ENCODE results near the gene PRKAR1B. TPM values are rescaled to one million over a fixed set of nuclear protein-coding genes. Genes with fewer than 3 reads are reported as not detected.
A peak's percentile ranks its signal among the peaks of the same experiment; 100 is the strongest.

PRKAR1B gene
- total and polyA plus RNA-seq, 8 donors, result 2.5 to 8.4 (median 5.3) TPM

DNA sequence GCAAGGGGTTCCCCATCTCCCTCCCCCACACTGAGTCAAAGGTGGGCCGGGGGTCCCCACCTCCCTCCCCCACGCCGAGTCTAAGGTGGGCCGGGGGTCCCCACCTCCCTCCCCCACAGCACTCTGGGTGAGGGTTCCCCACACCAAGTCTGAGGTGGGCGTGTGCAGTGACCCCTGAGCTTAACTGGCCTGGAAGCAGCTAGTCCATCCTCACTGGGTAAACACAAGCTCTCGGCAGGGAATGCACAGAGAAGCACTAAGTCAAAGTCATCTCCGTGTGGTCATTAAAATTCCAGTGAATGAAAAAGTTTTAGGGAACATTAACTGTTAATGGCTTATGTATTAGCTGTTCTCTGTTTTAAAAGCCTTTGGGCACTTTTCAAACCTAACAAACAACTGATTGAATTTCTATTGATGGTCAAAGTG lies 43.7 kb upstream of the PRKAR1B start:
- no peak for TF ChIP-seq CTCF (IDR thresholded peaks at IDR 0.05)
- WGBS, 2 donors, result 29 to 32% methylated on average over 7 of the region's 7 CpGs
- H3K4me1 ChIP-seq, result peaks cover 20 to 23% (median 21%) of the 10 kb centered on the region in 3 donors
- no peak overlapping the region for H3K4me3 ChIP-seq
- ATAC-seq (peak; percentile 23 to 51 (median 30)), FAIRE-seq (no peak), DNase-seq (peak in 2 of 6 donors; percentile 32 to 69)
- peak overlapping the region; percentile 49 to 82 (median 79) for H3K27ac ChIP-seq
- peaks cover 0 to 3% (median 0%) of the 10 kb centered on the region in 3 donors for H3K36me3 ChIP-seq
- intact Hi-C loops (cut with DNase I), result loop anchor here in 2 of 3 donors (5.0 kb wide), 1 partner anchor 448 kb away; no protein-coding TSS in a partner anchor
- H3K9me3 ChIP-seq, result no peaks in the 10 kb centered on the region
- no peaks in the 10 kb centered on the region for H3K27me3 ChIP-seq

GRCh38 chr7:770336-770735 lies 43.3 kb upstream of the PRKAR1B start:
- TF ChIP-seq CTCF (IDR thresholded peaks at IDR 0.05), result no peak
- intact Hi-C loops (cut with DNase I), result loop anchor here in 2 of 3 donors (5.0 kb wide), 1 partner anchor 448 kb away; no protein-coding TSS in a partner anchor
- Histone ChIP-seq H3K36me3 (peaks cover 0 to 7% (median 0%) of the 10 kb centered on the region in 3 donors), H3K4me1 (peaks cover 20 to 23% (median 21%) of the 10 kb centered on the region in 3 donors), H3K27ac (peak overlapping the region; percentile 49 to 81 (median 68)), H3K4me3 (no peak overlapping the region), H3K9me3 (no peaks in the 10 kb centered on the region), H3K27me3 (no peaks in the 10 kb centered on the region)
- ATAC-seq, result no peak
- 81 to 83% methylated on average over 14 of the region's 14 CpGs for whole genome bisulfite sequencing, 2 donors
- peak in 1 of 6 donors; percentile 47 for DNase-seq
- FAIRE-seq, result no peak

DNA sequence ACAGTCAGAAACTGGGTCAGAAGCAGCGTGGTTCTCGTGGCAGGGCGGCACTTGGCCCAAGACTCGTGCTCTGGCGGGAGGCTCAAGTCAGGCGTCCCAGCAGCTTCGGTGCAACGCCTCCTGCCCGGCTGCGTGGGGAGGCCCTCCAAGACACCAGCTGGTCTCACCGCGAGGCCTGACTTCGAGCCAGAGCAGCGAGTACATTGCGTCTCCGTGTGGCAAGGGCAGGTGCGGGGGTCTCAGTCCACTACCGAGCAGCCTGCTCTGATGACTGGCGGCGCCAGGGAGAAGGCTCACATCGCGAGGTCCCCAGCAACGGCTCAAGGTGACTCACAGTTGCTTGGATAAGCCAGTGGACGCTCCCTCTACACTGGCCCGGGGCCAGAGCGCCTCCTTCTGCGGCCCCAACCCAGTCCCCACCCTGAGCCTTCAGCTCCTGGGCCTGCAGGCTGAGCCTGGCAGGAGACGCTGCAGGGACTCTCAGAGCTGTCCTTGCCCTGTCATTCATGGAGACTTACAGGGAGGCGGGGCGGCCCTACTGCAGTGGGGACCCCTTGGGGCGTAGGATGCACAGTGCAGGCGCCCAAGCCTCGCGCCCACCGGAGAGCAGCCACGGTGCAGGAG lies 41.9 kb upstream of the PRKAR1B start:
- 86% methylated on average over 36 of the region's 36 CpGs for WGBS, 2 donors

GRCh38 chr7:767941-768731 lies 41.1 kb upstream of the PRKAR1B start:
- 92 to 95% methylated on average over 65 of the region's 65 CpGs for WGBS, 2 donors
- Histone ChIP-seq H3K4me3 (no peak overlapping the region), H3K9me3 (no peaks in the 10 kb centered on the region), H3K27ac (no peak overlapping the region), H3K4me1 (peaks cover 20 to 23% (median 21%) of the 10 kb centered on the region in 3 donors), H3K36me3 (peaks cover 0 to 29% (median 12%) of the 10 kb centered on the region in 3 donors), H3K27me3 (no peaks in the 10 kb centered on the region)
- intact Hi-C loops (cut with DNase I), result no loop called here
- DNase-seq, result peak in 3 of 6 donors; percentile 31 to 64 (median 44)
- FAIRE-seq, result no peak
- ATAC-seq, result no peak
- TF ChIP-seq CTCF (IDR thresholded peaks at IDR 0.05), result no peak

More for the DNA sequence above, 41.9 kb upstream of the PRKAR1B start:
- no peak for ATAC-seq
- Histone ChIP-seq H3K9me3 (no peaks in the 10 kb centered on the region), H3K27ac (no peak overlapping the region), H3K4me3 (no peak overlapping the region), H3K36me3 (peaks cover 0 to 21% (median 5%) of the 10 kb centered on the region in 3 donors), H3K4me1 (peaks cover 20 to 23% (median 21%) of the 10 kb centered on the region in 3 donors), H3K27me3 (no peaks in the 10 kb centered on the region)
- DNase-seq, result peak in 3 of 6 donors; percentile 34 to 69 (median 55)
- no peak for FAIRE-seq
- no peak for TF ChIP-seq CTCF (IDR thresholded peaks at IDR 0.05)
- intact Hi-C loops (cut with DNase I), result no loop called here
